ENCODE results near the gene SENP7.

The SENP7 gene

DNA sequence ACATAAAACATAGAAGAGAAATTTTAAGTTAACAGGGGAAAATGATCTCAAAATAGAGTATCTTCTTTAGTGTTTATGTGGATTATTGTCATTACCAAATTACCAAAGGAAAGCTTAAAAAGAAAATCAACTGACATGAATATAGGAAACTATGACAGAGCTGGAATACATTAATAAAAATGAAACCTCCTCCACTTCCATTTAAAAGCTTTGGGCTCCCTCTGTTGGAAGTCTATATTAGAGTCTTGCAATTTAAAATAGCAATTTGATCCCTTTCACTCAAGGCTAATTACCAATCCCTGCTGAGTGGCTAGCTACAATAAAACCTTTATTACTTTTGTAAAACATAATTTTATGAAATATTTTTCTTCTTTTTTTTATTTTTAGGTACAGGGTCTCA, 131.2 kb downstream of the SENP7 start:
- TF ChIP-seq, protein P1, sequence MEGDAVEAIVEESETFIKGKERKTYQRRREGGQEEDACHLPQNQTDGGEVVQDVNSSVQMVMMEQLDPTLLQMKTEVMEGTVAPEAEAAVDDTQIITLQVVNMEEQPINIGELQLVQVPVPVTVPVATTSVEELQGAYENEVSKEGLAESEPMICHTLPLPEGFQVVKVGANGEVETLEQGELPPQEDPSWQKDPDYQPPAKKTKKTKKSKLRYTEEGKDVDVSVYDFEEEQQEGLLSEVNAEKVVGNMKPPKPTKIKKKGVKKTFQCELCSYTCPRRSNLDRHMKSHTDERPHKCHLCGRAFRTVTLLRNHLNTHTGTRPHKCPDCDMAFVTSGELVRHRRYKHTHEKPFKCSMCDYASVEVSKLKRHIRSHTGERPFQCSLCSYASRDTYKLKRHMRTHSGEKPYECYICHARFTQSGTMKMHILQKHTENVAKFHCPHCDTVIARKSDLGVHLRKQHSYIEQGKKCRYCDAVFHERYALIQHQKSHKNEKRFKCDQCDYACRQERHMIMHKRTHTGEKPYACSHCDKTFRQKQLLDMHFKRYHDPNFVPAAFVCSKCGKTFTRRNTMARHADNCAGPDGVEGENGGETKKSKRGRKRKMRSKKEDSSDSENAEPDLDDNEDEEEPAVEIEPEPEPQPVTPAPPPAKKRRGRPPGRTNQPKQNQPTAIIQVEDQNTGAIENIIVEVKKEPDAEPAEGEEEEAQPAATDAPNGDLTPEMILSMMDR (IDR thresholded peaks at IDR 0.05; ENCODE audit: low read depth, low read length) = peak; percentile 34
- DNase-seq (ENCODE audit: low read depth in 2 of 2) = peak; percentile 56 to 70

DNA sequence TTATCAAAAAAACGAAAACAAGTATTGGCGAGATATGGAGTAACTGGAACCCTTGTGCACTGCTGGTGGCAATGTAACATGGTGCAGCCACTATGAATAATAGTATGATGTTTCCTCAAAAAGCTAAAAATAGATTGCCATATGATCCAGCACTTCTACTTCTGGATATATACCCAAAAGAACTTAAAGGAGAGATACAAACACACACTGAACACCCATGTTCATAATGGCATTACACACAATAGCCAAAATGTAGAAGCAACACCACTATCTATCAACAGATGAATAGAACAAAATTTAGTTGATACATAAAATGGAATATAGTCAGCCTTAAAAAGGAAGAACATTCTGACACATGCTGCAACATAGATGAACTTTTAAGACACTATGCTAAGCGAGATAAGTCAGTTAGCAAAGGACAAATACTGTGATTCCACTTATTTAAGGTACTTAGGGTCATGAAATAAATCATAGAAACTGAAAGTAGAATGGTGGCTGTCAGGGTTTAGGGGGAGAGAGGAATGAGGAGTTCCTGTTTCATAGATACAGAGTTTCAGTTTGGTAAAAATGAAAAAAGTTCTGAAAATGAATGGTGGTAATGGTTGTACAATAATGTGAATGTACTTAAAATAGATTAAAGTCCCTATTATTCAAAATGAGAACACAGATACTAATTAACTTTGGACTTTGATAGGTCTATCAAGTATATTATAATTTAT, 133.2 kb downstream of the SENP7 start:
- H3K4me3 ChIP-seq (replicated peaks in 1 of 2; ENCODE audit: low read depth in 2 of 2, low read length in 2 of 2) = no peak overlapping the region
- TF ChIP-seq, protein P1 (IDR thresholded peaks at IDR 0.05; ENCODE audit: low read depth, low read length) = no peak
- DNase-seq (ENCODE audit: low read depth in 2 of 2) = no peak

More for the DNA sequence above, 131.2 kb downstream of the SENP7 start:
- no peak overlapping the region for H3K4me3 ChIP-seq (replicated peaks in 1 of 2; ENCODE audit: low read depth in 2 of 2, low read length in 2 of 2)

DNA sequence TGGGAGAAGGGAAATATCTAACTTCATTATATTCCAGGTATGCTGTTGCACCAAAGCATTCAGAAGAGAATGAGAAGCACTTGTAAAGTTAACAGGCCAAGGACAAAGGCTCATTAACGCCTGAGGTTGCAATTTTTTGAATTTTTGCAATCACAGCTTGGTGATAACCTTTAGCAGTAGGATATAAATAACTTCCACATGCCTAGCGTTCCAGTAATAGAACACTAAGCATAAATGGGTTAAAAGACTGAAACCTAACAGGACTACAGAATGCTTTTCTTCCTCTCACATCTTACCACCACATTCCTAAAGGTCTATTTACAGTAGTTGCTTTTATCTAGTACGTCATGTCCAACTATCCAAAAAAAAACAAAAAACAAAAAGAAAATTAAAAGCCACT, 135.2 kb downstream of the SENP7 start:
- TF ChIP-seq, protein P1 (IDR thresholded peaks at IDR 0.05; ENCODE audit: low read depth, low read length) = no peak
- H3K4me3 ChIP-seq (replicated peaks in 1 of 2; ENCODE audit: low read depth in 2 of 2, low read length in 2 of 2) = no peak overlapping the region
- peak; percentile 22 to 31 for DNase-seq (ENCODE audit: low read depth in 2 of 2)

DNA sequence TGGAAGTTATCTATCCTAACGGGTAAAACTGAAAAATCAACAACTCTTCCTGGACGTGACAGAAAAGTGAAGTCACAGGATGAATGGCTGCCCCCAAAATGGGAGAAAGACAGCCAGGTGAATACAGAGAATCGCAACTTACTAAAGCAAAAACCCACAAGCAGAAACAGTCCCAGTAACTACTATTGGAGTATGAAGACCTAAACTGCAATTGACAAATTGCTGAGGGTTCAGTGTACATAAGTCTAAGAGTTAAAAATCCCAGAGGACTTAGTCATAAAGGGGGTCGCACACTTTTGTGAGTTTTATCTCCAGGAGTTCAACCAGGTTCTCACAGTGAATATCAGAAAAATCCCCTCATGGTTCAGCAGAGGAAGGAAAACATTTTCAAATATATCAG, 135.8 kb downstream of the SENP7 start:
- TF ChIP-seq, protein P1 (IDR thresholded peaks at IDR 0.05; ENCODE audit: low read depth, low read length) = no peak
- no peak overlapping the region for H3K4me3 ChIP-seq (replicated peaks in 1 of 2; ENCODE audit: low read depth in 2 of 2, low read length in 2 of 2)
- DNase-seq (ENCODE audit: low read depth in 2 of 2) = no peak

DNA sequence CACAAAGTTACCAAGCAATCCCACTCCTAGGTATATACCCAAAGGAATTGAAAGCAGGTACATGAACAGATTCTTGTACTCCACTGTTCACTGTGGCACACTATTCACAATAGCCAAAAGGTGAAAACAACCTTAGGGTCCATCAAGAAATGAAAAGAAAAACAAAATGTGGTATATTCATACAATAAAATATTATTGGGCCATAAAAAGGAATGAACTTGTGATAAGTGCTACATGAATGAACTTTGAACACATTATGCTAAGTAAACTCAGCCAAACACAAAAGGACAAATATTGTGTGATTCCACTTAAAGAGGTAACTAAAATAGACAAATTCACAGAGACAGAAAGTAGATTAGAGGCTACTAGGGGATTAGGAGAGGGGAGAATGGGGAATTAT, 137.4 kb downstream of the SENP7 start:
- TF ChIP-seq, protein P1 (IDR thresholded peaks at IDR 0.05; ENCODE audit: low read depth, low read length) = no peak
- no peak overlapping the region for H3K4me3 ChIP-seq (replicated peaks in 1 of 2; ENCODE audit: low read depth in 2 of 2, low read length in 2 of 2)
- DNase-seq (ENCODE audit: low read depth in 2 of 2) = no peak

DNA sequence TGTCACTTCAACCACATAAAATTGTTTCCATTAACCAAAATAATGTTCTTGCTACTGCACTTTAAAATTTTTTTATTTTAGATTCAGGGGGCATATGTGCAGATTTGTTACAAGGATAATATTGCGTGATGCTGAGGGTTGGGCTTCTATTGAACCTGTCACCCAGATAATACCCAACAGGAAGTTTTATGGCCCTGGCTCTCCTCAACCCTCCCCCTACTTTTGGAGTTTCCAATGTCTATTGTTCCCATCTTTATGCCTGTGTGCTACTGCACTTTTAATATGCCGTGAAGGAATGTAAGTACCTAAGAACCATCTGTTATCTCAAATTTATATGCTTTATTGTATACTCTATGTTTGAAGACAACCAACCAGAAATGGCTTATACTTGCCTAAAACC, 150.6 kb downstream of the SENP7 start:
- no peak for DNase-seq (ENCODE audit: low read depth in 2 of 2)

More for the DNA sequence above, 150.6 kb downstream of the SENP7 start:
- no peak overlapping the region for H3K4me3 ChIP-seq (replicated peaks in 1 of 2; ENCODE audit: low read depth in 2 of 2, low read length in 2 of 2)
- TF ChIP-seq, protein P1 (IDR thresholded peaks at IDR 0.05; ENCODE audit: low read depth, low read length) = no peak
